PC-3 (cell line): Measurements from ENCODE around the gene SCN8A.

Source experiments
- CTCF ChIP-seq: fragments of 300-600 bp; sonication (generic); conservative IDR thresholded peaks from 2 replicates; pipeline ENCODE4 v1.5.1; 2017; ENCODE audit warnings: antibody characterized with exemption, low read depth, mild to moderate bottlenecking, low read length
- EZH2 ChIP-seq: fragments of 300-600 bp; sonication (generic); IDR thresholded peaks from one replicate; pipeline ENCODE4 v1.6.1; 2017; ENCODE audit warnings: antibody characterized with exemption, mild to moderate bottlenecking, low read length; ENCODE audit not compliant: unreplicated experiment
- EZH2phosphoT487 ChIP-seq: fragments of 300-600 bp; sonication (generic); IDR thresholded peaks from 2 replicates; pipeline ENCODE4 v1.6.1; 2018; ENCODE audit warnings: mild to moderate bottlenecking, antibody characterized with exemption, low read length, borderline replicate concordance

GRCh38 chr12:51798501-51798900 is 207.5 kb downstream of the SCN8A start:
- TF ChIP-seq CTCF (no peak), EZH2phosphoT487 (no peak), EZH2 (no peak)
